GM20000 (cell line): ENCODE data around the gene MAPKAPK2.

Experiments used
- DNase-seq: peaks from one replicate; pipeline ENCODE4 v3.0.0; 2012; ENCODE audit warnings: low spot score
- CTCF ChIP-seq: IDR thresholded peaks from 2 replicates; pipeline ENCODE4 v1.5.1; 2012; ENCODE audit warnings: mild to moderate bottlenecking, control low read depth; ENCODE audit errors: extremely low read depth, missing control alignments

Gene MAPKAPK2

GRCh38 chr1:206654828-206655227 is 29.9 kb upstream of the MAPKAPK2 start:
- TF ChIP-seq CTCF: no peak
- no peak for DNase-seq

- TF ChIP-seq CTCF: no peak
- no peak for DNase-seq
Observed at GRCh38 chr1:206655471-206655882, 29.2 kb upstream of the MAPKAPK2 start.

- TF ChIP-seq CTCF: no peak
Observed at GRCh38 chr1:206656936-206657335, 27.8 kb upstream of the MAPKAPK2 start.

GRCh38 chr1:206657751-206658150 is 27.0 kb upstream of the MAPKAPK2 start:
- TF ChIP-seq CTCF: no peak
- no peak for DNase-seq

More at GRCh38 chr1:206656936-206657335, 27.8 kb upstream of the MAPKAPK2 start:
- no peak for DNase-seq

GRCh38 chr1:206658264-206658980 is 26.3 kb upstream of the MAPKAPK2 start:
- DNase-seq: peak; percentile 84
- TF ChIP-seq CTCF: peak; percentile 76

GRCh38 chr1:206658981-206659273 is 25.8 kb upstream of the MAPKAPK2 start:
- DNase-seq: no peak
- TF ChIP-seq CTCF: no peak

- DNase-seq: no peak
- TF ChIP-seq CTCF: no peak
Observed at GRCh38 chr1:206660136-206660535, 24.6 kb upstream of the MAPKAPK2 start.
